Progenitor cell of endocrine pancreas (in vitro differentiated cells): ENCODE results near the gene ANG. TPM values are rescaled to one million over a fixed set of nuclear protein-coding genes. Genes with fewer than 3 reads are reported as not detected.

Experiments used
- DNase-seq: peaks from one replicate; pipeline ENCODE4 v3.0.0; 2021; ENCODE audit warnings: low spot score; ENCODE audit not compliant: unreplicated experiment
- H3K27ac Mint-ChIP-seq: 2 replicates; pipeline ENCODE4 v1.8.0; 2021; ENCODE audit warnings: mild to moderate bottlenecking, moderate library complexity, mixed read lengths
- H3K27me3 Mint-ChIP-seq: 2 replicates; pipeline ENCODE4 v1.8.0; 2021; ENCODE audit warnings: mixed read lengths
- H3K36me3 Mint-ChIP-seq: 2 replicates; pipeline ENCODE4 v1.8.0; 2022; ENCODE audit warnings: mixed read lengths; ENCODE audit not compliant: insufficient read depth
- H3K4me1 Mint-ChIP-seq: 2 replicates; pipeline ENCODE4 v1.8.0; 2021; ENCODE audit warnings: low read depth, mixed read lengths
- H3K4me3 Mint-ChIP-seq: 2 replicates; pipeline ENCODE4 v1.8.0; 2021; ENCODE audit warnings: low read depth, mild to moderate bottlenecking, moderate library complexity, mixed read lengths
- H3K9me3 Mint-ChIP-seq: 2 replicates; pipeline ENCODE4 v1.8.0; 2021; ENCODE audit warnings: low read depth, mixed read lengths
- total RNA-seq: library from RNA; stranded (reverse); gene quantifications from 2 replicates; pipeline ENCODE4 v1.2.1, GENCODE V29; 2021
- TF ChIP-seq, protein P1 (sequence below): fragments of 200-600 bp; sonication (generic); IDR thresholded peaks from one replicate; pipeline ENCODE4 v1.5.0; 2021; ENCODE audit warnings: antibody characterized with exemption, mild to moderate bottlenecking; ENCODE audit not compliant: unreplicated experiment

Gene ANG
- total RNA-seq, 1 donor from 2014 or later = 8.0 TPM

DNA sequence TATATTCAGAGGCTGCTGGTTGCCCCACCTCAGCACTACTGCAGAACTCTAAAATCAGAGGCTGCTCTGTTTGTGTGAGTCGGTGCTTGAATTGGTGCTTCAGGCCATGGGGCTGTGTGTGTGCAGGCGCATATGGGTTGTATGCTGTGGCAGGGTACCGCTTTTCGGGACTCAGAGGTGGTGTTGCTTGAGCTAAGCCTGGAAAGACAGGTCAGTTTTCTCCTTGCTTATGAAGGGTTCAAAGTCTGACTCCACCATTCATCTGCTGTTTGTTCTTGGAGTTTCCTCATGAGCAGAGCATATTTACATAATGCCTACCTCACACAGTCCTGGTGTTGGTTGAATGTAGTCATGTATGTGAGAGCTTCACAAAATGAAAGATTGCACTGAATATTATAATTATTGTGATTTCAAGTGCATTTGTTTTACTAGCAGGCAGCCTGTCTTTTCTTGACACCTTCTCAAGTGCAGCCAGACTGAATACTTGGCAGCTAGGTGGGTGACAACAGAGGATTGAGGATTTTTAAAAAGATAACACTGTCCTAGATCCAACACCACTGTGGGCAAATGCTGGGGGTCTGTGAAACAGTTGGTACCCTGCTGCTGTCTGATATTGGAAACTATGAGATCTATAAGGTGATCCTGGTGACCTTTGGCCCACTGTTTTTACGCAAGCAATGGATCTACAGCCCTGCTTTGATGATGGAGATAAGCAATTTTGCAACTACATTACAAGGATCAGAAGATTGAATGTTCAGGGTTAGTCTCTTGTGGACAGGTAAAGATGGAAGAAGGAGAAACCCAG is 1.0 kb upstream of the ANG start:
- H3K9me3 Mint-ChIP-seq = no peaks in the 10 kb centered on the region
- no peaks in the 10 kb centered on the region for H3K36me3 Mint-ChIP-seq
- TF ChIP-seq, protein P1, sequence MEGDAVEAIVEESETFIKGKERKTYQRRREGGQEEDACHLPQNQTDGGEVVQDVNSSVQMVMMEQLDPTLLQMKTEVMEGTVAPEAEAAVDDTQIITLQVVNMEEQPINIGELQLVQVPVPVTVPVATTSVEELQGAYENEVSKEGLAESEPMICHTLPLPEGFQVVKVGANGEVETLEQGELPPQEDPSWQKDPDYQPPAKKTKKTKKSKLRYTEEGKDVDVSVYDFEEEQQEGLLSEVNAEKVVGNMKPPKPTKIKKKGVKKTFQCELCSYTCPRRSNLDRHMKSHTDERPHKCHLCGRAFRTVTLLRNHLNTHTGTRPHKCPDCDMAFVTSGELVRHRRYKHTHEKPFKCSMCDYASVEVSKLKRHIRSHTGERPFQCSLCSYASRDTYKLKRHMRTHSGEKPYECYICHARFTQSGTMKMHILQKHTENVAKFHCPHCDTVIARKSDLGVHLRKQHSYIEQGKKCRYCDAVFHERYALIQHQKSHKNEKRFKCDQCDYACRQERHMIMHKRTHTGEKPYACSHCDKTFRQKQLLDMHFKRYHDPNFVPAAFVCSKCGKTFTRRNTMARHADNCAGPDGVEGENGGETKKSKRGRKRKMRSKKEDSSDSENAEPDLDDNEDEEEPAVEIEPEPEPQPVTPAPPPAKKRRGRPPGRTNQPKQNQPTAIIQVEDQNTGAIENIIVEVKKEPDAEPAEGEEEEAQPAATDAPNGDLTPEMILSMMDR = no peak
- peak overlapping the region; percentile 81 for H3K27ac Mint-ChIP-seq
- peaks cover 35% of the 10 kb centered on the region for H3K4me1 Mint-ChIP-seq
- peak overlapping the region; percentile 58 for H3K4me3 Mint-ChIP-seq
- no peaks in the 10 kb centered on the region for H3K27me3 Mint-ChIP-seq
- no peak for DNase-seq

GRCh38 chr14:20690848-20691640 is 2.5 kb downstream of the ANG start:
- Mint-ChIP-seq H3K9me3 (no peaks in the 10 kb centered on the region), H3K4me1 (peaks cover 29% of the 10 kb centered on the region), H3K27me3 (no peaks in the 10 kb centered on the region), H3K27ac (peak overlapping the region; percentile 82), H3K36me3 (no peaks in the 10 kb centered on the region), H3K4me3 (peak overlapping the region; percentile 9)
- DNase-seq = peak; percentile 22
- TF ChIP-seq, protein P1 = peak; percentile 77

DNA sequence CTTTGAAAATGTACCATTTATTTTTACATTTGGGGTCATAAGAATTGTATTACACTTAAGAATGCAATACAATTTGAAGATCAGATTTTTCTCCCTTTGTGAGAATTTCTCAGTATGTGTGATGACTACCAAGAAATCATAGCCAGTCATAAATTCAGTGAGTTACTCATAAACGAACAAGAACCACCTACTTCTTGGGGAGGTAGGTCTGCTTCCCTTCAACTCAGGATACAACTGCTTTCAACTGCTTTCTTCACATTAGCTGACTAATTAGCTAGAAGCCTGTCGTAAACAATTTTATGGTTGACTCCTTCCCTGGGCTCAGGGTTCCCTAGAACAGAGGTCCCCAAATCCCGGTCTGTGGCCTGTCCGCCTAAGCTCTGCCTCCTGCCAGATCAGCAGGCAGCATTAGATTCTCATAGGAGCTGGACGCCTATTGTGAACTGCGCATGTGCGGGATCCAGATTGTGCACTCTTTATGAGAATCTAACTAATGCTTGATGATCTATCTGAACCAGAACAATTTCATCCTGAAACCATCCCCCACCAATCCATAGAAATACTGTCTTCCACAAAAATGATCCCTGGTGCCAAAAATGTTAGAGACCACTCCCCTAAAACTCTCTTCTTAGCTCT is 3.7 kb downstream of the ANG start:
- no peaks in the 10 kb centered on the region for H3K27me3 Mint-ChIP-seq
- H3K36me3 Mint-ChIP-seq = no peaks in the 10 kb centered on the region
- TF ChIP-seq, protein P1 = no peak
- H3K4me3 Mint-ChIP-seq = no peak overlapping the region
- DNase-seq = no peak
- H3K9me3 Mint-ChIP-seq = no peaks in the 10 kb centered on the region
- peaks cover 17% of the 10 kb centered on the region for H3K4me1 Mint-ChIP-seq
- H3K27ac Mint-ChIP-seq = no peak overlapping the region

DNA sequence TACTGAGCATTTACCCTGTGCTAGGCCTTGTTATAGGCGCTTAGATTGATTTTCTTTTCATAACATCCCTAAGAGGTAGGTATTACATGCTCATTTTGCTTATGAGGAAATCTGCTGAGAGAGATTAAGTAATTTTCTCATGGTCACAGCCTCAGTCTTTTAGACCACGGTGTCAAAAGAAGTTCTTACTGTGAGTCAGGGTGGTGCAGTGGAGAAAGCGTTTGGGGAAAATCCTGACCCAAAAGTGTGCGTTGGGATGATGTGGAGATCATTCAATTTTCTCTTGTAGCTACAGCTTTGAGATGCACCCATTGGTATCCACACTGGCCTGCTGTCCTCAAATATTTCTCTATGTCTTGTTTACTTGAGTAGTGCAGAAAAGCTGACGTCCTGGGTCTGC is 8.2 kb downstream of the ANG start:
- DNase-seq = no peak
- H3K27me3 Mint-ChIP-seq = no peaks in the 10 kb centered on the region
- H3K36me3 Mint-ChIP-seq = peaks cover 3% of the 10 kb centered on the region
- TF ChIP-seq, protein P1 = no peak
- H3K9me3 Mint-ChIP-seq = no peaks in the 10 kb centered on the region
- H3K27ac Mint-ChIP-seq = no peak overlapping the region
- H3K4me1 Mint-ChIP-seq = peaks cover 3% of the 10 kb centered on the region
- no peak overlapping the region for H3K4me3 Mint-ChIP-seq
